OCI-LY7 (cell line): Measurements from ENCODE around the gene RANBP17. TPM values are rescaled to one million over a fixed set of nuclear protein-coding genes. Genes with fewer than 3 reads are reported as not detected.

ENCODE experiments used
- BruUV-seq: library from RNA; stranded (reverse); fragments of 400-500 nt; replicated peaks from 2 replicates; lab custom pipeline; 2021; lab: Mats Ljungman, UMichigan
- CTCF ChIA-PET: fragments of 300-600 bp; sonication (Branson Sonifier 250); formaldehyde crosslinking; loops from one replicate; lab custom pipeline; 2022; ENCODE audit warnings: antibody characterized with exemption; ENCODE audit not compliant: unreplicated experiment; lab: Charles Lee
- POLR2A ChIA-PET: fragments of 300-600 bp; sonication (Branson Sonifier 250); formaldehyde crosslinking; loops from one replicate; lab custom pipeline; 2022; ENCODE audit warnings: antibody characterized with exemption; lab: Charles Lee
- DNase-seq: peaks from one replicate; pipeline ENCODE4 v3.0.0-alpha.2; 2015; ENCODE audit warnings: low spot score
- H2AFZ ChIP-seq: fragments of 200-600 bp; sonication (generic), shearing (Covaris generic); 2 replicates; pipeline ENCODE4 v1.6.1; 2014; ENCODE audit warnings: mild to moderate bottlenecking, antibody characterized with exemption, low read length, moderate library complexity
- H3K27ac ChIP-seq: fragments of 200-600 bp; sonication (generic); 2 replicates; pipeline ENCODE4 v1.5.1; 2014; ENCODE audit warnings: mixed run types, low read depth, mild to moderate bottlenecking, moderate library complexity, low read length, inconsistent platforms; ENCODE audit not compliant: poor library complexity, severe bottlenecking
- H3K36me3 ChIP-seq: fragments of 200-600 bp; sonication (generic); 2 replicates; pipeline ENCODE4 v1.6.1; 2014; ENCODE audit warnings: mild to moderate bottlenecking, antibody characterized with exemption, low read length, moderate library complexity, mixed read lengths; ENCODE audit not compliant: insufficient read depth
- H3K4me1 ChIP-seq: fragments of 200-600 bp; sonication (generic); 2 replicates; pipeline ENCODE4 v1.5.1; 2014; ENCODE audit warnings: mild to moderate bottlenecking, low read length; ENCODE audit not compliant: insufficient read depth, poor library complexity, severe bottlenecking
- H3K4me2 ChIP-seq: fragments of 200-600 bp; sonication (generic); 2 replicates; pipeline ENCODE4 v1.6.1; 2014; ENCODE audit warnings: mild to moderate bottlenecking, low read length
- H3K4me3 ChIP-seq: fragments of 200-600 bp; sonication (generic); 2 replicates; pipeline ENCODE4 v1.5.1; 2014; ENCODE audit warnings: mild to moderate bottlenecking, low read depth, low read length; ENCODE audit not compliant: poor library complexity, severe bottlenecking
- H3K79me2 ChIP-seq: fragments of 200-600 bp; sonication (generic); 2 replicates; pipeline ENCODE4 v1.6.1; 2016; ENCODE audit warnings: low read depth, mild to moderate bottlenecking, low read length, moderate library complexity, mixed read lengths; ENCODE audit not compliant: insufficient read depth
- H3K9me2 ChIP-seq: fragments of 200-600 bp; sonication (generic); 2 replicates; pipeline ENCODE4 v1.6.1; 2016; ENCODE audit warnings: mild to moderate bottlenecking, low read length, mixed read lengths; ENCODE audit not compliant: insufficient read depth
- H3K9me3 ChIP-seq: fragments of 200-600 bp; sonication (generic); 2 replicates; pipeline ENCODE4 v1.6.1; 2014; ENCODE audit warnings: mild to moderate bottlenecking, mixed run types, low read length, mixed read lengths
- H4K20me1 ChIP-seq: fragments of 200-600 bp; sonication (generic); 2 replicates; pipeline ENCODE4 v1.6.1; 2014; ENCODE audit warnings: mild to moderate bottlenecking, antibody characterized with exemption, low read length, moderate library complexity, mixed read lengths; ENCODE audit not compliant: insufficient read depth
- EZH2phosphoT487 ChIP-seq: fragments of 200-600 bp; sonication (generic); IDR thresholded peaks from 2 replicates; pipeline ENCODE4 v1.6.1; 2018; ENCODE audit warnings: low read depth, borderline replicate concordance, mild to moderate bottlenecking, mixed run types, antibody characterized with exemption, low read length, moderate library complexity, mixed read lengths
- intact Hi-C: fragments of 100-400 bp; cut with micrococcal nuclease; formaldehyde crosslinking; loops from one replicate; pipeline ENCODE4 v1.10.0; 2022; ENCODE audit not compliant: unreplicated experiment
- total RNA-seq, 2 experiments: library from RNA; depleted of rRNA in 1 of 2; stranded (reverse); fragments of >200 nt in 1 of 2; shearing (Covaris generic) in 1 of 2; gene quantifications; 2 replicates each; pipeline ENCODE4 v1.2.3, GENCODE V29; 2014 to 2022
- TF ChIP-seq, protein P1 (sequence below): fragments of 200-600 bp; sonication (generic); conservative IDR thresholded peaks from 2 replicates; pipeline ENCODE4 v1.5.1; 2014; ENCODE audit warnings: mild to moderate bottlenecking, antibody characterized with exemption, low read length, moderate library complexity, mixed read lengths

RANBP17 gene
- total RNA-seq, 2 experiments from 2014 or later = not detected

DNA sequence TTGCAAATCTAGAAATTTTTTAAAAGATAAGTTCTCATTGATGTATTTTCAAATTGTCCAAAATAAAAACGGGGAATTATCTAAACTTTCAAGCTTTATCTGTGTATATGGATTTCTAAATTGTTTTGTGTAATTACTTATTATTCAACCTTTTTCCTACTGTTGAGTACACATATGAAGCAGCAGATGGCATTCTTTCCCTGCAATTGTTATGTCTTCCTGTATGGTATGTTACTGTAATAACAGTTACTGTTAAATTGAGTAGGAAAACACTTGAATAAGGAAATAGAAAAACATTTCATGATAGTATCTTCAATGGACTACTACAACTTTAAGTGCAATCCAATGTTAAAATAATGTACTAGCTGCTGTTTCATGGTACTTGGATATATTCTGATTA lies 124.8 kb downstream of the RANBP17 start:
- Histone ChIP-seq H3K79me2 (no peaks in the 10 kb centered on the region), H3K4me1 (no peaks in the 10 kb centered on the region), H4K20me1 (no peaks in the 10 kb centered on the region), H3K27ac (no peak overlapping the region), H3K9me3 (no peaks in the 10 kb centered on the region), H3K9me2 (no peaks in the 10 kb centered on the region), H3K36me3 (no peaks in the 10 kb centered on the region), H3K4me2 (no peak overlapping the region), H2AFZ (no peak overlapping the region), H3K4me3 (no peak overlapping the region)
- intact Hi-C loops = no loop called here
- CTCF ChIA-PET = no interaction called here
- no TSS peak for BruUV-seq
- TF ChIP-seq, protein P1, sequence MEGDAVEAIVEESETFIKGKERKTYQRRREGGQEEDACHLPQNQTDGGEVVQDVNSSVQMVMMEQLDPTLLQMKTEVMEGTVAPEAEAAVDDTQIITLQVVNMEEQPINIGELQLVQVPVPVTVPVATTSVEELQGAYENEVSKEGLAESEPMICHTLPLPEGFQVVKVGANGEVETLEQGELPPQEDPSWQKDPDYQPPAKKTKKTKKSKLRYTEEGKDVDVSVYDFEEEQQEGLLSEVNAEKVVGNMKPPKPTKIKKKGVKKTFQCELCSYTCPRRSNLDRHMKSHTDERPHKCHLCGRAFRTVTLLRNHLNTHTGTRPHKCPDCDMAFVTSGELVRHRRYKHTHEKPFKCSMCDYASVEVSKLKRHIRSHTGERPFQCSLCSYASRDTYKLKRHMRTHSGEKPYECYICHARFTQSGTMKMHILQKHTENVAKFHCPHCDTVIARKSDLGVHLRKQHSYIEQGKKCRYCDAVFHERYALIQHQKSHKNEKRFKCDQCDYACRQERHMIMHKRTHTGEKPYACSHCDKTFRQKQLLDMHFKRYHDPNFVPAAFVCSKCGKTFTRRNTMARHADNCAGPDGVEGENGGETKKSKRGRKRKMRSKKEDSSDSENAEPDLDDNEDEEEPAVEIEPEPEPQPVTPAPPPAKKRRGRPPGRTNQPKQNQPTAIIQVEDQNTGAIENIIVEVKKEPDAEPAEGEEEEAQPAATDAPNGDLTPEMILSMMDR = peak; percentile 34; the same call in 1 of the 2 replicates
- TF ChIP-seq EZH2phosphoT487 = no peak
- no peak for DNase-seq
- POLR2A ChIA-PET = no interaction called here

GRCh38 chr5:170993476-170993875 lies 131.7 kb downstream of the RANBP17 start:
- no peak overlapping the region for H3K4me2 ChIP-seq
- no peak for DNase-seq
- no peak overlapping the region for H3K4me3 ChIP-seq
- intact Hi-C loops = no loop called here
- no peak overlapping the region for H2AFZ ChIP-seq
- no peak overlapping the region for H3K27ac ChIP-seq
- H3K9me2 ChIP-seq = no peaks in the 10 kb centered on the region
- no peaks in the 10 kb centered on the region for H3K36me3 ChIP-seq
- H3K9me3 ChIP-seq = no peaks in the 10 kb centered on the region
- POLR2A ChIA-PET = interaction anchor here (0.6 to 1.0 kb wide), 2 partner anchors 102 to 120 kb away, joined by 3 to 4 read pairs; no protein-coding TSS in a partner anchor
- BruUV-seq = no TSS peak
- TF ChIP-seq, protein P1 = no peak
- TF ChIP-seq EZH2phosphoT487 = no peak
- CTCF ChIA-PET = no interaction called here
- no peaks in the 10 kb centered on the region for H4K20me1 ChIP-seq
- no peaks in the 10 kb centered on the region for H3K79me2 ChIP-seq
- H3K4me1 ChIP-seq = no peaks in the 10 kb centered on the region

GRCh38 chr5:171010086-171010485 lies 148.3 kb downstream of the RANBP17 start:
- Histone ChIP-seq H3K4me1 (no peaks in the 10 kb centered on the region), H3K79me2 (no peaks in the 10 kb centered on the region), H3K9me3 (no peaks in the 10 kb centered on the region), H3K4me3 (no peak overlapping the region), H4K20me1 (no peaks in the 10 kb centered on the region), H3K36me3 (no peaks in the 10 kb centered on the region), H3K9me2 (no peaks in the 10 kb centered on the region), H2AFZ (no peak overlapping the region), H3K4me2 (no peak overlapping the region), H3K27ac (no peak overlapping the region)
- ChIA-PET CTCF (no interaction called here), POLR2A (no interaction called here)
- DNase-seq = no peak
- no peak for TF ChIP-seq EZH2phosphoT487
- intact Hi-C loops = no loop called here
- BruUV-seq = no TSS peak
